ENCODE data around the gene MAP3K4. TPM values are rescaled to one million over a fixed set of nuclear protein-coding genes. Genes with fewer than 3 reads are reported as not detected.
"Not testable (repeated sequence)": the region's sequence is repeated elsewhere in the genome, so short reads cannot be mapped to it uniquely, and the experiment has no call there.

MAP3K4 gene
- total RNA-seq, 4 donors from 2014 or later = 22.8 to 33.8 (median 30.4) TPM

DNA sequence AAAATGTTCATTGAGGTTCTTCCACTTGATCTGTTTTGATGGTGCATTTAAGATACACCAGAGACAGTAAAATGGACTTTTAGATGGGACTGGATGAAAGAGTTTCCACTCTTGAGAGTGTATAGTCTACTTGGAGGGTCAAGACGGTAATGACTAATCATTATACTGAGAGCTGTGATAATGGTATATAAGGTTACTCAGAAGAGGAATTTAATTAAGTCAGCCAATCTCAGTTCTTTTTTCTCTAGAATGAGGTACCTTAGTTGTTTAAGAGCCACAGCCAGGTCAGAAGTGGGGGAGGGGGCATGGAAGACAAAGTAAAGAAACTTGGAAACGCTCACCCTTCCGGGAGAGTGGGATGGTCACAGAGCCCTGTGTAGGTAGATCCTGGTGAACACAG, 123.9 kb downstream of the MAP3K4 start:
- H3K4me3 ChIP-seq (ENCODE audit: low read depth, poor library complexity, severe bottlenecking) = no peak overlapping the region
- TF ChIP-seq, protein P1, sequence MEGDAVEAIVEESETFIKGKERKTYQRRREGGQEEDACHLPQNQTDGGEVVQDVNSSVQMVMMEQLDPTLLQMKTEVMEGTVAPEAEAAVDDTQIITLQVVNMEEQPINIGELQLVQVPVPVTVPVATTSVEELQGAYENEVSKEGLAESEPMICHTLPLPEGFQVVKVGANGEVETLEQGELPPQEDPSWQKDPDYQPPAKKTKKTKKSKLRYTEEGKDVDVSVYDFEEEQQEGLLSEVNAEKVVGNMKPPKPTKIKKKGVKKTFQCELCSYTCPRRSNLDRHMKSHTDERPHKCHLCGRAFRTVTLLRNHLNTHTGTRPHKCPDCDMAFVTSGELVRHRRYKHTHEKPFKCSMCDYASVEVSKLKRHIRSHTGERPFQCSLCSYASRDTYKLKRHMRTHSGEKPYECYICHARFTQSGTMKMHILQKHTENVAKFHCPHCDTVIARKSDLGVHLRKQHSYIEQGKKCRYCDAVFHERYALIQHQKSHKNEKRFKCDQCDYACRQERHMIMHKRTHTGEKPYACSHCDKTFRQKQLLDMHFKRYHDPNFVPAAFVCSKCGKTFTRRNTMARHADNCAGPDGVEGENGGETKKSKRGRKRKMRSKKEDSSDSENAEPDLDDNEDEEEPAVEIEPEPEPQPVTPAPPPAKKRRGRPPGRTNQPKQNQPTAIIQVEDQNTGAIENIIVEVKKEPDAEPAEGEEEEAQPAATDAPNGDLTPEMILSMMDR (IDR thresholded peaks at IDR 0.05) = no peak
- no peak for TF ChIP-seq POLR2A (IDR thresholded peaks at IDR 0.05)
- WGBS, 2 donors = 91 to 94% methylated on average over 3 of the region's 3 CpGs
- no peak for DNase-seq (ENCODE audit: low spot score in 2 of 2)
- intact Hi-C loops (cut with DNase I; ENCODE audit: low total_unique reads) = no loop called here

DNA sequence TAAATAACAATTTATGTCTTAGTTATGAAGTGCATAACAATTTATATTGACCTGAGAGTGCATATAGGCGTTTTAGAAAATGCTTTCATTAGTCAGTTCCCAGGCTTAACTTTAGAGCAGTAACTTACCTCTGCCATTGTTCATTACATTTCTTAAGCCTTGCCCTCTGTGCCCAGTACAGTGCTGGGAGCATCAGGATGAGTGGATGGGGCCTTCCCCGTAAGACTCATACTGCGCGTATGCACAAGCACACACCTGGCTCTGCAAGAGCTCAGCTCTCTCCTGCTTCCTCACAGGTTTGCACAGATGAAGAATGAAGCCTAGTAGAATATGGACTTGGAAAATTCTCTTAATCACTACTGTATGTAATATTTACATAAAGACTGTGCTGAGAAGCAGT, 125.0 kb downstream of the MAP3K4 start:
- intact Hi-C loops (cut with DNase I; ENCODE audit: low total_unique reads) = no loop called here
- 97 to 99% methylated on average over 4 of the region's 4 CpGs for WGBS, 2 donors
- H3K4me3 ChIP-seq (ENCODE audit: low read depth, poor library complexity, severe bottlenecking) = no peak overlapping the region
- no peak for DNase-seq (ENCODE audit: low spot score in 2 of 2)
- TF ChIP-seq POLR2A (IDR thresholded peaks at IDR 0.05) = no peak
- TF ChIP-seq, protein P1 (IDR thresholded peaks at IDR 0.05) = no peak

DNA sequence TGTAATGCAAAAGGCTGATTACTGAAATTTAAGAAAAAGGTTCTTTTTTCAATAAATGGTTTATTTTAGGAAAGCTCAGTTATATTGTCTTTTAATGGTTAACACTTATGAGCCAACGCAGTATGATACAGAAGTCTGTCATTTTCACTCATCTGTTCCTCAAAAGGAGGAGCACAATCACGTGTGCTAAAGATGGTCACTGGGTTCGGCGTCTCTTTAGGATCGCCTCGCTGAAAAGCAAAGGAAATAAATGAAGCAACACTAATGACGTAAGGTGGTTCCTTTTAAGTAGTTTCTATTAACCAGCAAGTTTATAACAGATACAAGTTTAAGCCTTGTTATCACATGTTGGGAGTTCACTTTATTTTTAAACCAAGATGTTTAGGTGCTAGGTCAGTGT, 125.7 kb downstream of the MAP3K4 start:
- DNase-seq (ENCODE audit: low spot score in 2 of 2) = no peak
- H3K4me3 ChIP-seq (ENCODE audit: low read depth, poor library complexity, severe bottlenecking) = no peak overlapping the region
- TF ChIP-seq POLR2A (IDR thresholded peaks at IDR 0.05) = no peak
- TF ChIP-seq, protein P1 (IDR thresholded peaks at IDR 0.05) = no peak
- intact Hi-C loops (cut with DNase I; ENCODE audit: low total_unique reads) = no loop called here
- WGBS, 2 donors = 83% methylated on average over 7 of the region's 7 CpGs

DNA sequence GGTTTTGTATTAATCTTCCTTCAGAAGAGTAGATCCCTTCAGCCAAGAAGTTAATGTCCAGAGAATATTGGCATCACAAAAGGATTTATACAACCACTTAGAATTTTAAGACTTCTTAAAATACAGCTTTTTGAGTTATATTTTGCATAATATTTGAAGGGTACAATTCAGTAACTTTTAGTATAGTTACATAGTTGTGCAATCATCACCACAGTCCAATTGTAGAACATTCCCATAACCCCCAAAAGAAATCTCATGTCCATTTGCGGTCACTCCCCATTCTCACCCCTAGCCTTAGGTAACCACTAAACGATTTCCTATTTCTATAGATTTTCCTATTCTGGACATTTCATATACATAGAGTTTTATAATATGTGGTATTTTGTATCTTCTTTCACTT, 126.4 kb downstream of the MAP3K4 start:
- TF ChIP-seq, protein P1 (IDR thresholded peaks at IDR 0.05) = no peak
- no peak for TF ChIP-seq POLR2A (IDR thresholded peaks at IDR 0.05)
- intact Hi-C loops (cut with DNase I; ENCODE audit: low total_unique reads) = no loop called here
- WGBS, 2 donors = 95 to 100% methylated on average over 2 of the region's 2 CpGs
- no peak overlapping the region for H3K4me3 ChIP-seq (ENCODE audit: low read depth, poor library complexity, severe bottlenecking)
- DNase-seq (ENCODE audit: low spot score in 2 of 2) = no peak

- H3K4me3 ChIP-seq (ENCODE audit: low read depth, poor library complexity, severe bottlenecking); DNase-seq (ENCODE audit: low spot score in 2 of 2); intact Hi-C loops (cut with DNase I; ENCODE audit: low total_unique reads): not testable (repeated sequence)
Measured at GRCh38 chr6:161123319-161123718, 131.8 kb downstream of the MAP3K4 start.

DNA sequence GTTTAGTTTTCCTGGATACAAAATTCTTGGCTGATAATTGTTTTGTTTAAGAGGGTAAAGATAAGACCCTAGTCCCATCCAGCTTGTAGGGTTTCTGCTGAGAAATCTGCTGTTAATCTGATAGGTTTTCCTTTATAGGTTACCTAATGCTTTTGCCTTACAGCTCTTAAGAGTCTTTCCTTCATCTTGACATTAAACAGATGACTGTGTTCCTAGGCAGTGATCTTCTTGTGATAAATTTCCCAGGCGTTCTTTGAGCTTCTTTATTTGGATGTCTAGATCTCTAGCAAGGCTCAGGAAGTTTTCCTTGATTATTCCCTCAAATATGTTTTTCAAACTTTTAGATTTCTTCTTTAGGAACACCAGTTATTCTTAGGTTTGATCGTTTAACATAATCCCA, 134.0 kb downstream of the MAP3K4 start:
- intact Hi-C loops (cut with DNase I; ENCODE audit: low total_unique reads) = no loop called here
- DNase-seq (ENCODE audit: low spot score in 2 of 2) = no peak
- 93 to 96% methylated on average over 2 of the region's 2 CpGs for WGBS, 2 donors
- H3K4me3 ChIP-seq (ENCODE audit: low read depth, poor library complexity, severe bottlenecking) = no peak overlapping the region
- TF ChIP-seq, protein P1 (IDR thresholded peaks at IDR 0.05) = no peak
- TF ChIP-seq POLR2A (IDR thresholded peaks at IDR 0.05) = no peak

Data from lower leg skin (tissue), 4 donors.